GM10266 (cell line): ENCODE results near the gene PRRG3.

ENCODE experiments used
- DNase-seq: peaks from one replicate; pipeline ENCODE4 v3.0.0; 2012; ENCODE audit errors: extremely low spot score
- TF ChIP-seq, protein P1 (sequence below): IDR thresholded peaks from 2 replicates; pipeline ENCODE4 v1.5.1; 2012; ENCODE audit warnings: mild to moderate bottlenecking, low read depth; ENCODE audit not compliant: control insufficient read depth, insufficient read depth; ENCODE audit errors: missing control alignments

PRRG3 gene

DNA sequence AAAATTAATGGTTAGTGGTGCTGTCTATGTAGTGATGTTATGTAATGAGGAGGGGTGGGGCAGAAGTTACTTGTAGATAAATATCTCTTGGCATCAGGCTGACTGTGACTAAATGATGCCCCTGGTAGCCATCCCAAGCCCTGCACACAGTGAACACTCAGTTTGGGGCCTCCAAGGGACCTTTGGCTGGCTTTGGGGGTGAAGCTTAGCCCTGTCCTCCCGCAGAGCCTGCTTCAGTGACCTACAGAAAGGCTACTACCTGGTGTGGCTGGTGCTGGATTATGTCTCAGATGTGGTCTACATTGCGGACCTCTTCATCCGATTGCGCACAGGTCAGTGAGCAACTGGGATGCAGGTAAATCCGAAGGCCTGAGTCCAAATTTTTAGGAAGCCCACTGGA lies 47.1 kb downstream of the PRRG3 start:
- DNase-seq, result no peak
- TF ChIP-seq, protein P1, sequence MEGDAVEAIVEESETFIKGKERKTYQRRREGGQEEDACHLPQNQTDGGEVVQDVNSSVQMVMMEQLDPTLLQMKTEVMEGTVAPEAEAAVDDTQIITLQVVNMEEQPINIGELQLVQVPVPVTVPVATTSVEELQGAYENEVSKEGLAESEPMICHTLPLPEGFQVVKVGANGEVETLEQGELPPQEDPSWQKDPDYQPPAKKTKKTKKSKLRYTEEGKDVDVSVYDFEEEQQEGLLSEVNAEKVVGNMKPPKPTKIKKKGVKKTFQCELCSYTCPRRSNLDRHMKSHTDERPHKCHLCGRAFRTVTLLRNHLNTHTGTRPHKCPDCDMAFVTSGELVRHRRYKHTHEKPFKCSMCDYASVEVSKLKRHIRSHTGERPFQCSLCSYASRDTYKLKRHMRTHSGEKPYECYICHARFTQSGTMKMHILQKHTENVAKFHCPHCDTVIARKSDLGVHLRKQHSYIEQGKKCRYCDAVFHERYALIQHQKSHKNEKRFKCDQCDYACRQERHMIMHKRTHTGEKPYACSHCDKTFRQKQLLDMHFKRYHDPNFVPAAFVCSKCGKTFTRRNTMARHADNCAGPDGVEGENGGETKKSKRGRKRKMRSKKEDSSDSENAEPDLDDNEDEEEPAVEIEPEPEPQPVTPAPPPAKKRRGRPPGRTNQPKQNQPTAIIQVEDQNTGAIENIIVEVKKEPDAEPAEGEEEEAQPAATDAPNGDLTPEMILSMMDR, result no peak

DNA sequence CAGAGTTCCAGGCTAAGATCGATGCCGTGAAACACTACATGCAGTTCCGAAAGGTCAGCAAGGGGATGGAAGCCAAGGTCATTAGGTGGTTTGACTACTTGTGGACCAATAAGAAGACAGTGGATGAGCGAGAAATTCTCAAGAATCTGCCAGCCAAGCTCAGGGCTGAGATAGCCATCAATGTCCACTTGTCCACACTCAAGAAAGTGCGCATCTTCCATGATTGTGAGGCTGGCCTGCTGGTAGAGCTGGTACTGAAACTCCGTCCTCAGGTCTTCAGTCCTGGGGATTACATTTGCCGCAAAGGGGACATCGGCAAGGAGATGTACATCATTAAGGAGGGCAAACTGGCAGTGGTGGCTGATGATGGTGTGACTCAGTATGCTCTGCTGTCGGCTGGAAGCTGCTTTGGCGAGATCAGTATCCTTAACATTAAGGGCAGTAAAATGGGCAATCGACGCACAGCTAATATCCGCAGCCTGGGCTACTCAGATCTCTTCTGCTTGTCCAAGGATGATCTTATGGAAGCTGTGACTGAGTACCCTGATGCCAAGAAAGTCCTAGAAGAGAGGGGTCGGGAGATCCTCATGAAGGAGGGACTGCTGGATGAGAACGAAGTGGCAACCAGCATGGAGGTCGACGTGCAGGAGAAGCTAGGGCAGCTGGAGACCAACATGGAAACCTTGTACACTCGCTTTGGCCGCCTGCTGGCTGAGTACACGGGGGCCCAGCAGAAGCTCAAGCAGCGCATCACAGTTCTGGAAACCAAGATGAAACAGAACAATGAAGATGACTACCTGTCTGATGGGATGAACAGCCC lies 48.6 kb downstream of the PRRG3 start:
- DNase-seq, result no peak
- TF ChIP-seq, protein P1, result no peak

DNA sequence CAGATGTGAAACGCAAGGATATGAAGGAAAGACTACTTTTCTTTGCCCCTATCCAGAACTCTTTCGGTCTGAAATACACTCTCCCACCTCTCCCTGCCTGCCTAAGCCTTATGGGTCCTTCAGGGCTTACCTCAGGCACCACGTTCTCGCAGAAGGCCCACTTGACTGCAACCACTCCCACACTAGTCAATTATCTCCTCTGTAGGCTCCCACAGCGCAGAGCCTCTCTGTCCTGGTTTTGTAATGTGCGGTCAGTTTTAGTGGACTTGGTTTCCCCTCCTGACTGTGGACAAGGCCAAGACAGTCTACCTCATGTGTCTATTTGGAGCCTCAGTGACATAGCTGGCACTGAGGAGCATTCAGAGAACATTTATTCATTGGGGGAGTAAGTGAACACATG lies 50.4 kb downstream of the PRRG3 start:
- DNase-seq, result no peak
- TF ChIP-seq, protein P1, result no peak

DNA sequence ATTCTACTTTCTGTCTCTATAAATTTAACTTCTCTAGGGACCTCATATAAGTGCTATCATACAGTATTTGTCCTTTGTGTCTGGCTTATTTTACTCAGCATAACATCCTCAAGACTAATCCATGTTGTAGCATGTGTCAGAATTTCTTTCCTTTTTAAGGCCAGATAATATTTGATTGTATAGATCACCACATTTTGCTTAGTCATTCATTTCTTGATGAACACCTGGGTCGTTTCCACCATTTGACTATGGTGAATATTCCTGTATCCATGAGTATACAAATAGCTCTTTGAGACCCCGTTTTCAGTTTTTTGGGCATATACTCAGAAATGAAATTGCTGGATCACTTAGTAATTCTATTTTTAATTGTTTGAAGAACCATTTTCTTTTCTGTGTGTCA lies 51.2 kb downstream of the PRRG3 start:
- DNase-seq, result no peak
- TF ChIP-seq, protein P1, result no peak

DNA sequence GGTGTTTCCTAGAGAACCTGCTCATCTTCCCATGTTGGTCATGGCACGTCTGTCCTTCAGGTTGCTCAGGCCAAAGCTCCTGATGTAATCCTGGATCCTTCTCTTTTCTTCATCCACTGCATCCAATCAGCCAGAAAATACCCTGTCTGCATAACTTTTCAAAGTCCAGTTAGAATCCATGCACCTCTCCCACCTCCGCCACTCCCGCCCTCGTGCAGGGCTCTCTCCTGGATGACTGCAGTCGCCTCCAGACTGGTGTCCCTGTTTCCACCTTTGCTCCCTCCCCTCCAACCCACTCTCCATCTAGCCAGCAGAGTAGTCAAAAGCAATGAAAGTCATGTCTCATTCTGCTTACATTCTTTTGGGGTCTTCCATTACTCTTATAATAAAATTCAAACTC lies 55.3 kb downstream of the PRRG3 start:
- no peak for DNase-seq
- TF ChIP-seq, protein P1, result no peak

DNA sequence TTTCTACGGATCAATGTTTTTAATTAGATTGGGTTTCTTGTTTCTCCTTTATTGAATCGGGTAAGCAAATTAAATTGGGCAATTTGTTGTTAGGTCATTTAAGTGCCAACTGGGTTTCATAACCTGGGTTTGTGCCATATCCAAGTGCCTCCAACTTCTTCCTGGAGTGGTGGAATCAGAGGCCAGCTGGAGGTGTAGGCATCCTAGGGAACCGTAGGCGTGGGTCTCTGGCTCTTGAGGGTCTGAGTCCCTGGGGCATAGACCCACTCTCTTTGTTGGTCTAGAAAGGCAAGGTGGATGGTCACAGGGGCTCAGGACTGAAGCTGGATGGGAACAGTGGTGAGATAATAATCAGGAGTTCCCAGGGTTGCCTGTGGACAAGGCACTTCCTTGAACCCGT lies 57.6 kb downstream of the PRRG3 start:
- TF ChIP-seq, protein P1, result no peak
- DNase-seq, result no peak

DNA sequence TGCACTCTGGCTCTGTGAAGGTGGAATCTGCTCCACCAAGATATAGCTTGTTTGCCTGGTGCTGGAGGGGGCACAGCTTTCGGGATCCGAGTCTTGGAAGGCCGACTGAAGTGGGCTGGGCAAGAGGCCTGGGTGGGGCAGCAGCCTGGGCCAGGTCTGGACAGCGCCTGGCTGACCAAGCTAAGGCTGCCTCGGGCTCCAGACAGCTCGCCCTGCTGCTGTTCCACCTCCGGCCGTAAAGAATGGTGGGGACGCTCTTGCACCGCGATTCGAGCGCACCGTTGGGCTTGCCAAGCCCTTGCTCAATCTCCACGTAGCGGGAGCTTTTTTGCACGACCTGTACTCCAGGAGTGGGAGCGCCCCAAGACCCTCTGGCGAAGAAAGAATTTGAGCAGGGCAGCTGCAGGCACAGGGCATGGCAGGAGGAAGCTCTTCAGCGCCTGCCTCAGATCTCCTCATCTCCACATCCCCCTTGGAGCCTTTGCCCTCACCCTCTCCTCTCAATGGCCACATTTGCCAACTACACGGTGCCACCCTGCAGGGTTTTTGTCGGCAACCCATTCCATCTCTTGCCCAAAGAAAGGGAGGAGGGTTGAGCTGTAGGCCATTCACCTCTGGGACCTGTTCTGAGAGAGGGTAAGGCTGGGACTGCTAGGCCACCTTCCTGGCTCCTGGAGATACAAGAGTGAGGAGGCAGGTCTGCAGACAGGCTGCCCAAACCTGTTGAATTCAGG lies 58.2 kb downstream of the PRRG3 start:
- DNase-seq, result peak; percentile 9
- TF ChIP-seq, protein P1, result peak; percentile 58
